ENCODE results near the gene EARS2. TPM values are rescaled to one million over a fixed set of nuclear protein-coding genes. Genes with fewer than 3 reads are reported as not detected.

The EARS2 gene
- total RNA-seq, 1 donor from 2014 or later: 29.0 TPM

DNA sequence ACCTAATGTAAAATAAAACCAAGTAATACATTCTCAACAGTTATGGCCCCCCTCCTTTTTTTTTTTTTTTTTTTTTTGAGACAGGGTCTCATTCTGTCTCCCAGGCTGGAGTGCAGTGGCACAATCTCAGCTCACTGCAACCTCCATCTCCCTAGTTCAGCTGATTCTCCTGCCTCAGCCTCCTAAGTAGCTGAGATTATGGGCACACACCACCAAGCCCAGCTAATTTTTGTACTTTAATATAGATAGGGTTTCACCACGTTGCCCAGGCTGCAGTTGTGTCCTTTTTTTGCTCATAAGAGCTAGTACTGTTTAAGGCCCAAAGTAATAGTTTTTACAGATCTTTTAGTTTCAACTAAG lies 18.3 kb downstream of the EARS2 start:
- TF ChIP-seq CTCF (IDR thresholded peaks at IDR 0.05; ENCODE audit: unreplicated experiment): no peak
- Mint-ChIP-seq H3K27me3 (ENCODE audit: low read depth) (no peaks in the 10 kb centered on the region), H3K27ac (no peak overlapping the region), H3K4me3 (no peak overlapping the region), H3K9me3 (no peaks in the 10 kb centered on the region), H3K4me1 (no peaks in the 10 kb centered on the region), H3K36me3 (peaks cover 25% of the 10 kb centered on the region)
- no peak for DNase-seq (ENCODE audit: low spot score in 2 of 2, unreplicated experiment in 2 of 2)

- H3K4me1 Mint-ChIP-seq: no peaks in the 10 kb centered on the region
- TF ChIP-seq CTCF (IDR thresholded peaks at IDR 0.05; ENCODE audit: unreplicated experiment): no peak
- H3K27me3 Mint-ChIP-seq (ENCODE audit: low read depth): no peaks in the 10 kb centered on the region
- no peak overlapping the region for H3K27ac Mint-ChIP-seq
- H3K9me3 Mint-ChIP-seq: no peaks in the 10 kb centered on the region
- no peak for DNase-seq (ENCODE audit: low spot score in 2 of 2, unreplicated experiment in 2 of 2)
- no peak overlapping the region for H3K4me3 Mint-ChIP-seq
- peaks cover 29% of the 10 kb centered on the region for H3K36me3 Mint-ChIP-seq
These were observed 19.8 kb downstream of the EARS2 start for GRCh38 chr16:23537390-23537789.

GRCh38 chr16:23535901-23536300 lies 21.2 kb downstream of the EARS2 start:
- Mint-ChIP-seq H3K9me3 (no peaks in the 10 kb centered on the region), H3K4me3 (no peak overlapping the region), H3K27me3 (ENCODE audit: low read depth) (no peaks in the 10 kb centered on the region), H3K36me3 (peaks cover 29% of the 10 kb centered on the region), H3K27ac (no peak overlapping the region), H3K4me1 (no peaks in the 10 kb centered on the region)
- no peak for DNase-seq (ENCODE audit: low spot score in 2 of 2, unreplicated experiment in 2 of 2)
- no peak for TF ChIP-seq CTCF (IDR thresholded peaks at IDR 0.05; ENCODE audit: unreplicated experiment)

DNA sequence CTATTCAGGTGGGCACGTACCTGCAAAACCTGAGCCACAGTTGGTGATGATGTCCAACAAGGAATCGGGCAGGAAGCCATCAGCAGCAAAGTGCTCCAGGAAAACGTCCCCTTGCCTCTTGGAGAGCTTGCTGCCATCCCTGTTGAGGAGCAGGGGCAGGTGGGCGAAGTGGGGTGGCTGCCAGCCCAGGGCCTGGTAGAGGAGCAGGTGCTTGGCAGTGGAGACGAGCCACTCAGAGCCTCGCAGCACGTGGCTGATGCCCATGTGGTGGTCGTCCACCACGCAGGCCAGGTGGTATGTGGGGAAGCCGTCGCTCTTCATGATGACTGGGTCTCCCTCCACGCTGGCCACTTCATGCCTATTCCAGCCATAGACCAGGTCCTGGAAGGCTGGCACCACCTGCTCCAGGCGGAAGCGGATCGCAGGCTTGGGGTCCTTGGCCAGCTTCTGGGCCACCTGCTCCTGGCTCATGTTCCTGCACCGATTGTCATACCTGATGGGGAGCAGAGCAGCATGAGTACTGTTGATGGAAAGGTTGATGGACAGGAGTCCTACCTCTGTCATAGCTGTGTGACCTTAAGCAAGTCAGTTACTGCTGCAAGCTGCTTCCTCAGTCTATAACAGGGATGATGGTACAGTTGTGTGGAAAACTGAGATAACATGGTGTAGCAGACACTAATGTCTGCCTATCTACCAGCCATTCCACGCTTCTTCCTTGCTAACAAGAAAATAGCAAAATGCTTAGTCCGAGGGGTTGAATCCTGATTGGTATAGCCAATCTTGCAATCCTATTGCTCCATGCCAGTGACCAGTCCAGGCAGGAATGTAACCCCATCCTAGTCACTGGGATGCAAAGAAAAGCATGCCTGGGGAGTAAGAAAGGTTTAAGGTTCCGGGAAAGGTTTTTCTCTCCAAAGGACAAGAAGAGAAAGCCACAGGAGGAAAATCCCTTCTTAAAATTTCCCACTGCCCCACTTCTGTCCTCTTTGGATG lies 22.0 kb downstream of the EARS2 start:
- no peaks in the 10 kb centered on the region for H3K4me1 Mint-ChIP-seq
- no peak for TF ChIP-seq CTCF (IDR thresholded peaks at IDR 0.05; ENCODE audit: unreplicated experiment)
- no peak for DNase-seq (ENCODE audit: low spot score in 2 of 2, unreplicated experiment in 2 of 2)
- H3K27ac Mint-ChIP-seq: no peak overlapping the region
- H3K36me3 Mint-ChIP-seq: peaks cover 29% of the 10 kb centered on the region
- H3K4me3 Mint-ChIP-seq: no peak overlapping the region
- H3K9me3 Mint-ChIP-seq: no peaks in the 10 kb centered on the region
- H3K27me3 Mint-ChIP-seq (ENCODE audit: low read depth): no peaks in the 10 kb centered on the region

DNA sequence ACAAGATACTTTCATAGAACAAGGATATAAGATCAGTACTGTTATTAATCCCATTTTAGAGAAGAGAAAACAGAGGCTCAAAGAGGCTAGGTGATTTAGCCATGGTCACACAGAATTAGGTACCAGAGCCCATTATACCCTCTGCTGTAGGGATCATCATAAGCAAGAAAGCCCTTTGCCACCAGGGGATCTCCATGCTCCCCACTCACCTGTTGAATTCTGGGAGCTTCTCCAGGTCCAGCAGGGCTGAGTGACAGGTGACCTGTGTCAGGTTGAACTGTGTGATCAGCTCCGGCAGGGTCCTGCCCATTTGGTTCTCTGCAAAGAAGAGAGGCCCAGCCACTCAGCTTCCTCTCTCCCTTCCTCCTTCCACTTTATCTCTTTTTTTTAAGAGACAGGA lies 24.7 kb downstream of the EARS2 start:
- peaks cover 23% of the 10 kb centered on the region for H3K36me3 Mint-ChIP-seq
- no peaks in the 10 kb centered on the region for H3K9me3 Mint-ChIP-seq
- no peaks in the 10 kb centered on the region for H3K27me3 Mint-ChIP-seq (ENCODE audit: low read depth)
- no peak overlapping the region for H3K4me3 Mint-ChIP-seq
- no peak for DNase-seq (ENCODE audit: low spot score in 2 of 2, unreplicated experiment in 2 of 2)
- H3K4me1 Mint-ChIP-seq: no peaks in the 10 kb centered on the region
- no peak for TF ChIP-seq CTCF (IDR thresholded peaks at IDR 0.05; ENCODE audit: unreplicated experiment)
- no peak overlapping the region for H3K27ac Mint-ChIP-seq
